Activated CD4-positive, alpha-beta memory T cell treated with anti-CD3 and anti-CD28 coated beads, Interleukin-2, amount 10 ng/mL, durations not matched to agents 7 days and 5 days (primary cell): ENCODE measurements around the gene CLEC1A. TPM values are rescaled to one million over a fixed set of nuclear protein-coding genes. Genes with fewer than 3 reads are reported as not detected.

Experiments used
- CTCF ChIA-PET: fragments of 350-600 bp; sonication (Branson Sonifier 250); formaldehyde crosslinking; loops from one replicate; lab custom pipeline; 2021; ENCODE audit warnings: antibody characterized with exemption, inconsistent platforms; lab: Charles Lee
- POLR2A ChIA-PET: fragments of 350-600 bp; sonication (Branson Sonifier 250); formaldehyde crosslinking; loops from one replicate; lab custom pipeline; 2021; ENCODE audit warnings: antibody characterized with exemption; lab: Charles Lee
- DNase-seq: peaks from one replicate; pipeline ENCODE4 v3.0.0-alpha.2; 2020
- H3K27ac Mint-ChIP-seq: one replicate; pipeline ENCODE4 v1.8.0; 2021; ENCODE audit warnings: mild to moderate bottlenecking, mixed read lengths
- H3K27me3 Mint-ChIP-seq: one replicate; pipeline ENCODE4 v1.8.0; 2021; ENCODE audit warnings: mixed read lengths
- H3K36me3 Mint-ChIP-seq: one replicate; pipeline ENCODE4 v1.8.0; 2021; ENCODE audit warnings: low read depth, mixed read lengths
- H3K4me1 Mint-ChIP-seq: one replicate; pipeline ENCODE4 v1.8.0; 2021; ENCODE audit warnings: mixed read lengths
- H3K4me3 Mint-ChIP-seq: one replicate; pipeline ENCODE4 v1.8.0; 2021; ENCODE audit warnings: mild to moderate bottlenecking, mixed read lengths
- H3K9me3 Mint-ChIP-seq: one replicate; pipeline ENCODE4 v1.8.0; 2021; ENCODE audit warnings: mixed read lengths
- total RNA-seq, 2 experiments: library from RNA; stranded (reverse); gene quantifications; one replicate each; pipeline ENCODE4 v1.2.3, GENCODE V29; 2021

CLEC1A gene
- total RNA-seq, 2 experiments from 2014 or later = not detected

DNA sequence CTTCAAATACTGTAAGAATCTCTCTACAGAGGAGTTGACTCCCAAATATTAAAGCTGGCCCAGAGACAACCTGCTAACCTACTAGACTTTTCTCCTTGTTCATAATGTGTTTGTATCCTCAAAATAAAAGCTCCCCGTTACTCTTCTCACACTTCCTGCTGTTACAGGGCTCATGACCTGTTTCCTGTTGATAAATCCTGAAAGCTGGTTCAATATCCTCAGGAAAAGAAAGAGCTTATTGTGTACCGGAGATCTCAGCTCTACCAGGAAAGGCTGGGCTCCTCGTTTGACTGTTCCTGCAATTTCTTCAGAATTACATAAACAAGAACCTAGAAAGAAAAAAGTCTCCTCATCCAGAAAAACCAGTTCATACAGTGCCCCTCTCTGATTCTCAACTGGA, 30.8 kb downstream of the CLEC1A start:
- no peak overlapping the region for H3K27ac Mint-ChIP-seq
- no peaks in the 10 kb centered on the region for H3K36me3 Mint-ChIP-seq
- no peaks in the 10 kb centered on the region for H3K9me3 Mint-ChIP-seq
- H3K27me3 Mint-ChIP-seq = peaks cover 43% of the 10 kb centered on the region
- peaks cover 14% of the 10 kb centered on the region for H3K4me1 Mint-ChIP-seq
- DNase-seq = no peak
- POLR2A ChIA-PET = no interaction called here
- CTCF ChIA-PET = interaction anchor here (1.2 kb wide), 1 partner anchor 18 kb away, joined by 3 read pairs; no protein-coding TSS in a partner anchor
- no peak overlapping the region for H3K4me3 Mint-ChIP-seq

- ChIA-PET POLR2A (no interaction called here), CTCF (no interaction called here)
- H3K27ac Mint-ChIP-seq = no peak overlapping the region
- peaks cover 39% of the 10 kb centered on the region for H3K27me3 Mint-ChIP-seq
- H3K9me3 Mint-ChIP-seq = no peaks in the 10 kb centered on the region
- DNase-seq = no peak
- H3K4me1 Mint-ChIP-seq = peaks cover 14% of the 10 kb centered on the region
- H3K36me3 Mint-ChIP-seq = no peaks in the 10 kb centered on the region
- no peak overlapping the region for H3K4me3 Mint-ChIP-seq
Measured at GRCh38 chr12:10067264-10067663, 31.5 kb downstream of the CLEC1A start.

DNA sequence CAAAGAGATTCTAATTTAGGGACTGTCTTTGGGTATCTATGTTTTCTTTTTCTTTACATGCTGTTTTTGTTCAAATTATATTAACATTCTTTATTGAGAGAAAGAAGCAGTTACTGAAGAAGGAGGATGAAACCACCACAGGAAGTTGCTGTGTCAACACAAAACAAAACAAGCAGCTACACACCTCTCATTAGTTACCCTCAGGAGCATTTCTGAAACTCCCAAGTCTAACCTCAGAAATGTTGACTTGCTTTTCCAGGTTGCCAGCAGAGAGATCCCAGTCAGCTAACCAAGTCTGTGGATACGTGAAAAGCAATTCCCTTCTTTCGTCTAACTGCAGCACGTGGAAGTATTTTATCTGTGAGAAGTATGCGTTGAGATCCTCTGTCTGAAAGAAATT, 33.5 kb downstream of the CLEC1A start:
- Mint-ChIP-seq H3K27me3 (peaks cover 38% of the 10 kb centered on the region), H3K4me1 (peaks cover 14% of the 10 kb centered on the region), H3K4me3 (no peak overlapping the region), H3K36me3 (no peaks in the 10 kb centered on the region), H3K9me3 (no peaks in the 10 kb centered on the region), H3K27ac (no peak overlapping the region)
- POLR2A ChIA-PET = no interaction called here
- CTCF ChIA-PET = interaction anchor here (1.2 kb wide), 1 partner anchor 14 kb away, joined by 4 read pairs; no protein-coding TSS in a partner anchor
- DNase-seq = no peak

- Mint-ChIP-seq H3K36me3 (no peaks in the 10 kb centered on the region), H3K4me3 (no peak overlapping the region), H3K9me3 (no peaks in the 10 kb centered on the region), H3K27me3 (peaks cover 29% of the 10 kb centered on the region), H3K4me1 (no peaks in the 10 kb centered on the region), H3K27ac (no peak overlapping the region)
- no peak for DNase-seq
- POLR2A ChIA-PET = no interaction called here
- CTCF ChIA-PET = no interaction called here
Measured at GRCh38 chr12:10058387-10058786, 40.4 kb downstream of the CLEC1A start.

- Mint-ChIP-seq H3K4me1 (peaks cover 12% of the 10 kb centered on the region), H3K36me3 (no peaks in the 10 kb centered on the region), H3K27me3 (peaks cover 40% of the 10 kb centered on the region), H3K4me3 (no peak overlapping the region), H3K27ac (no peak overlapping the region), H3K9me3 (no peaks in the 10 kb centered on the region)
- POLR2A ChIA-PET = no interaction called here
- CTCF ChIA-PET = interaction anchor here (1.2 kb wide), 1 partner anchor 12 kb away, joined by 4 read pairs; no protein-coding TSS in a partner anchor
- no peak for DNase-seq
Measured at GRCh38 chr12:10052193-10052913, 46.4 kb downstream of the CLEC1A start.

GRCh38 chr12:10048526-10048925, 50.3 kb downstream of the CLEC1A start:
- no peak overlapping the region for H3K4me3 Mint-ChIP-seq
- CTCF ChIA-PET = no interaction called here
- no peaks in the 10 kb centered on the region for H3K36me3 Mint-ChIP-seq
- H3K27me3 Mint-ChIP-seq = peaks cover 49% of the 10 kb centered on the region
- no peaks in the 10 kb centered on the region for H3K9me3 Mint-ChIP-seq
- POLR2A ChIA-PET = no interaction called here
- H3K27ac Mint-ChIP-seq = no peak overlapping the region
- H3K4me1 Mint-ChIP-seq = peaks cover 12% of the 10 kb centered on the region
- no peak for DNase-seq

GRCh38 chr12:10042167-10042566, 56.6 kb downstream of the CLEC1A start:
- POLR2A ChIA-PET = no interaction called here
- H3K27me3 Mint-ChIP-seq = peaks cover 42% of the 10 kb centered on the region
- DNase-seq = no peak

GRCh38 chr12:10033783-10034545, 64.8 kb downstream of the CLEC1A start:
- POLR2A ChIA-PET = no interaction called here
- H3K4me1 Mint-ChIP-seq = no peaks in the 10 kb centered on the region
- no peak overlapping the region for H3K27ac Mint-ChIP-seq
- peaks cover 11% of the 10 kb centered on the region for H3K27me3 Mint-ChIP-seq
- no peak overlapping the region for H3K4me3 Mint-ChIP-seq
- H3K9me3 Mint-ChIP-seq = no peaks in the 10 kb centered on the region
- CTCF ChIA-PET = interaction anchor here (1.0 to 1.1 kb wide), 2 partner anchors 11 to 106 kb away, joined by 4 to 10 read pairs; no protein-coding TSS in a partner anchor
- no peaks in the 10 kb centered on the region for H3K36me3 Mint-ChIP-seq
- no peak for DNase-seq

More at GRCh38 chr12:10042167-10042566, 56.6 kb downstream of the CLEC1A start:
- no peak overlapping the region for H3K4me3 Mint-ChIP-seq
- no peak overlapping the region for H3K27ac Mint-ChIP-seq
- CTCF ChIA-PET = interaction anchor here (1.4 kb wide), 1 partner anchor 15 kb away, joined by 4 read pairs; no protein-coding TSS in a partner anchor
- no peaks in the 10 kb centered on the region for H3K4me1 Mint-ChIP-seq
- no peaks in the 10 kb centered on the region for H3K9me3 Mint-ChIP-seq
- H3K36me3 Mint-ChIP-seq = no peaks in the 10 kb centered on the region

GRCh38 chr12:10031771-10032175, 67.0 kb downstream of the CLEC1A start:
- no peaks in the 10 kb centered on the region for H3K9me3 Mint-ChIP-seq
- POLR2A ChIA-PET = no interaction called here

GRCh38 chr12:10031321-10031720, 67.5 kb downstream of the CLEC1A start:
- Mint-ChIP-seq H3K4me1 (no peaks in the 10 kb centered on the region), H3K27ac (no peak overlapping the region), H3K27me3 (peaks cover 9% of the 10 kb centered on the region), H3K4me3 (no peak overlapping the region), H3K36me3 (no peaks in the 10 kb centered on the region), H3K9me3 (no peaks in the 10 kb centered on the region)
- ChIA-PET CTCF (no interaction called here), POLR2A (no interaction called here)
- no peak for DNase-seq

More at GRCh38 chr12:10031771-10032175, 67.0 kb downstream of the CLEC1A start:
- Mint-ChIP-seq H3K27ac (no peak overlapping the region), H3K36me3 (no peaks in the 10 kb centered on the region), H3K4me3 (no peak overlapping the region), H3K27me3 (peaks cover 14% of the 10 kb centered on the region), H3K4me1 (no peaks in the 10 kb centered on the region)
- DNase-seq = no peak
- CTCF ChIA-PET = interaction anchor here (1.1 kb wide), 1 partner anchor 13 kb away, joined by 3 read pairs; no protein-coding TSS in a partner anchor

DNA sequence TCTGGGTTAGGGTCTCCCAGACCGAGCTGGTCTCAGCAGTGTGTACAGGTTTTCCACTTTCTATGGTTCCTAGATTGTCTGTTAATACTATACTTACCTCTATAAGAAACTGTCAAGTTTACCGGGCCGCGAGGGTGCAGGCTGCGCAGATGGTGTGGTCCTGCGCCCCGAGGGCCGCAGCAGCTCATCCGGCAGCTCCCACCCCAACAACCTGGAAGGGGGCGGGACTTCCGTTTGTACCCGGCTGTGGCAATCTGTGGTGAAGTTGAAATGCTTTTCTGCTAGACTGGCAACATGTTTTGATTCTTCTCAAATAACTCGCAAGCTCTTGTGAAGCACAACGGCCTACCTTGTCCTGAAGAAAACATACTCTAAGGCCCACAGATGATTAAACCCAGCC, 68.3 kb downstream of the CLEC1A start, which contains the start of gene CLEC9A:
Gene CLEC9A (plus strand): TSS at position 237 of the 400 bp plus-strand sequence. CDS start 22,006 bp downstream, outside the sequence.
- H3K9me3 Mint-ChIP-seq = no peaks in the 10 kb centered on the region
- no peak within 1 kb of the TSS for H3K4me3 Mint-ChIP-seq
- no peak for DNase-seq
- no peak within 1 kb of the TSS for H3K27ac Mint-ChIP-seq
- no peaks in the 10 kb centered on the region for H3K4me1 Mint-ChIP-seq
- ChIA-PET POLR2A (no interaction called here), CTCF (no interaction called here)
- no peaks in the 10 kb centered on the region for H3K36me3 Mint-ChIP-seq
- H3K27me3 Mint-ChIP-seq = peaks cover 9% of the 10 kb centered on the region

DNA sequence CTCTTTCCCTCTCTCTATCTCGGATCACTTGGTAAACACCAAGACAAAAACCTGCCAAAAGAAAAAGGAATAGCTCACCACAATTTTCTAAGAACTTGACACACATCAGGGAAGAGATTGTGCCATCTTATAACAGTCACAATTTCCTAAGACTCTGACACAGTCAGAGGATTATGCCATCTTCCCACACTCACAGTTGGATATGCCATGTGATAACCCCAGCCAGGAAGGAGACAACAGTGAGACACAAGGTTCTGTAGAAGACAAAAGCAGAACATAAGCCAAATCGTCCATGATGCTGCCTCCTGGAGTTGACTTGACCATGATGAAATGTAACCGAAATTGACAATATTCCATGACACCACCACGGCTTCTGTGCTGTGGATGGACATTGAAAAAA, 71.1 kb downstream of the CLEC1A start:
- Mint-ChIP-seq H3K9me3 (no peaks in the 10 kb centered on the region), H3K27ac (no peak overlapping the region), H3K4me3 (no peak overlapping the region), H3K27me3 (peaks cover 13% of the 10 kb centered on the region), H3K36me3 (no peaks in the 10 kb centered on the region), H3K4me1 (no peaks in the 10 kb centered on the region)
- ChIA-PET POLR2A (no interaction called here), CTCF (no interaction called here)
- no peak for DNase-seq

- peaks cover 15% of the 10 kb centered on the region for H3K27me3 Mint-ChIP-seq
- no peaks in the 10 kb centered on the region for H3K36me3 Mint-ChIP-seq
- no peak overlapping the region for H3K4me3 Mint-ChIP-seq
- H3K9me3 Mint-ChIP-seq = no peaks in the 10 kb centered on the region
- H3K4me1 Mint-ChIP-seq = no peaks in the 10 kb centered on the region
- DNase-seq = no peak
- no peak overlapping the region for H3K27ac Mint-ChIP-seq
- POLR2A ChIA-PET = no interaction called here
- CTCF ChIA-PET = no interaction called here
Measured at GRCh38 chr12:10027311-10027710, 71.5 kb downstream of the CLEC1A start.
